Erythroblast (primary cell): ENCODE data around the gene SLC16A3.

Experiments used
- GATA1 ChIP-seq: IDR thresholded peaks from 2 replicates; pipeline ENCODE4 v1.6.1; 2011; ENCODE audit warnings: low read depth, mild to moderate bottlenecking, control low read depth, low read length, moderate library complexity
- POLR2A ChIP-seq: IDR thresholded peaks from 2 replicates; pipeline ENCODE4 v1.6.1; 2011; ENCODE audit warnings: mild to moderate bottlenecking, low read length

DNA sequence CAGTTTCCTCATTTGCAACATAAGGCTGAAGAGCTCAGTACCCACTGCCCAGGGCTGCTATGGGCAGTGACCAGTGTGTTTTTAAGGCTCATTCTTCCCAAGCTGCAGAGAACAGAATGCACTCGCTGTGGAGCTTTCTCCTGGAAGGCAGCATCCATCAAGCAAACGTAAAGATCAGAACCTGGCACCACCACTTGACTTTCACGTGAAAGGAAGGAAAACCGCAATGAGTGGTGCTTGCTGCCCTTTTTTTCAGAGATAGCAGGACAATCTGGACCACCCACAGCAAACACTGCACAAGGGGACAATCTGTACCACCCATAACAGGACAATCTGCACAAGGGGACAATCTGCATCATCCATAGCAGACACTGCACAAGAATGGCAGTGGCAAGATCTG is 33.5 kb downstream of the SLC16A3 start:
- no peak for TF ChIP-seq POLR2A
- no peak for TF ChIP-seq GATA1
